ELF-1 (cell line): ENCODE data around the gene ROBO2.

Experiments
- DNase-seq: peaks from one replicate; pipeline ENCODE4 v3.0.0-alpha.2; 2016; ENCODE audit warnings: low read depth, low spot score

ROBO2 gene

DNA sequence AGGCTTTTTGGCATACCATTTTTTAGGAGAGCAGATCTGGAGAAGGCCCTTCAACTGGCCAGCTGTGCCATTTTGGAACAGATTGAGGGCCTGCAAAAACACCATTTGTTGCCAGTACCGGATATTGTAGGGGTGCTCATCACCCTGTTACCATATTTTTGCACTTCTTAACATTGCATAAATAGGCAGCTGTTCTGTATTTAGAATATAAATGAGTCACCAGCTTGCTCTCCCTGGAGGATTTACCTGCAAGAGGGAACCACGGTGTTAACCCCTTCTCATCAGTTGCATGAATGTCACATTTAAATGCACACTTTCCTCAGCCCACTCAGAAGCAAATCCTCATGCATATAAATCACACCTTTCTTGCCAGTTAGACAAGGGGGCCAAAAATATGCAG, 435.6 kb downstream of the ROBO2 start:
- DNase-seq = no peak

DNA sequence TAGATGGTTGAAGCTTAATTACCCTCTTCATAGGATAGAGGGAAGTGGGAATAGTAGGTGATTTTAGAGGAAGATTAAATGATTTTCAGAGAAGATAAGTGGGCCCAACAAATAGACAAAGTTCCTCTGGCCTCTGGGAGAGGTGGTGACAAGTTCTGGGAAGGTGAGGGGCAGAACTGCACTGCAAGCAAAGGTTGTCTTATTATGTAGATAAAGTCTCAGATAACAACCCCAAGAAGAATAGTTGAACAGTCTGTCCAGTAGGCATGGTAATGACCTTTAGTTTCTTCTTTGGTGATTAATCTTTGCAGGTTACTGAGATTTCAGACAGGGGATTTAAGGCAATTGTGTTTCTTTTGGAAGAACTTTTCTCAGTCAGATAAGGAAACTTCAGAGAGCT, 439.1 kb downstream of the ROBO2 start:
- DNase-seq = no peak

DNA sequence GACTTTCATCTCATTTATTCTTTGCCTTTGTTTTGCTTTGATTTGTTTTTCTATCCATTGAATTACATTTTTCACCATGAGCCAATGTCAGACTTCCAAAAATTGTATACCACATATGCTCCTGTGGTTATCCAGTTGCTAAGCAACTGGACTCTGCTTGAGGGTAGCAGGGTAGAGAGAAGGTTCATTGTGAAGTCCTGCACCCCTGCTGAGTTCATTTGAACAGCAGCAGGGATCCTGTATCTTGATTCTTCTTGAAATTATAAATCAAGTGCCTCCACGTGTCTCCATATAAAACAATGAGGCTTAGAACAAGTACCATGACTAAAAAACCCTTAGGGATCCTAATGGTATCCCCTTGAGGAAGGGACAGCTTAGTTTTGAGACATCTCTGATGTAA, 449.3 kb downstream of the ROBO2 start:
- no peak for DNase-seq

DNA sequence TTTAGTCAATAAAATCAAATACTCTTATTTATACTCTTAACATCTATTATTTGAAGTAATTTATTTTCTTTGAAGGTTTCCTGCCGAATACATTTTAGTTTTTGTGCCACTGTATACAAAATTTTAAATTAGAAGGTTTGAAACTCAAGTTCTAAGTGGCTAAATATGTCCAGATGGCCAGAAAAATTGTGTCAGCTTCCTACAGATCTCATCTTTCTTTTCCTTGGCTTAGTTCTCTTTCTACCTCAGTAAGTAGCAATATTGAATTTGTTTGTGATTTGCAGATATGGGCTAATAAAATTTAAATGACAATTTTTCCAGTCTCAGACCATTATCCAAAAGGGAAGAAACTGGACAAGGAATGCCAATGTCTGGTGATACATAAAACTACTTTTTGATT, 452.1 kb downstream of the ROBO2 start:
- DNase-seq = no peak

DNA sequence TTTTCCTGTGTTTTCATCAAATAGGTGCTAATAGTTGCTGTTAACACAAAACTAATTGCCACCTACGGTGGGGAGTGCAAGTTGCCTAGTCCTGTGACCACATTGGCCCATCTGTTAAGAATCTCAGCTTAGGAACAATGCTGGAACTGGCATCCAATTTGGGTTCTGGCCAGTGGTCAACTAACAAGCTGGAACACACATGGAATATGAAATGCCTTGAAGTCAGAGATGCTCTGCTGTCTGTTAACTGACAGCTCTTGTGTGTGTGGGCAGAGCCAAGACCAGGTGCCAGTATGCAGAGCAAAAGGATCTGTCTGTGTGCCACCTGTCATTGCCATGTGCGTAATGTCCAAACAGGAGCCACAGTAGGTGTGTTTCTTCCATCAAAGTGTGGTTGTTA, 460.8 kb downstream of the ROBO2 start:
- no peak for DNase-seq

- DNase-seq = no peak
These were observed 466.5 kb downstream of the ROBO2 start for GRCh38 chr3:77506384-77506783.

GRCh38 chr3:77513542-77513941, 473.6 kb downstream of the ROBO2 start:
- DNase-seq = no peak

- DNase-seq = no peak
These were observed 474.9 kb downstream of the ROBO2 start for GRCh38 chr3:77514766-77515165.

DNA sequence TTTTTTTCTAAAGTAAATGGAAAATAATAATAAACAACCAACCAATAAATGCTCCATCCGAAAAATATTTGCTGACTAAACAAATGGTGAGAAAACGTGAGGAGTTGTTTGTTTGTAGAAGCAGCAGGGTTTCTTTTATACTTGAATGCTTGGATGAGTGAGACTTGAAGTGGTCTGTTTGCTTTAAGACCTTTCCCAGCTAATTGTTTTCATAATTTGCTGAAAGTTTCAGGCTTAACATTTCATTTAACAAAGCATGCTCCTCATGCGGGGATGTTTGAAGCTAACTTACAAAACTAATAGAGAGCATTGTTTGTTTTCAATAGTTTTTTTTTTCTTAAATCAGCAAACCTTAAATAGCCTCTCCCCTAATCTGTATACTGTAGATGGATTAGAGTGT, 484.6 kb downstream of the ROBO2 start:
- no peak for DNase-seq

- DNase-seq = no peak
These were observed 485.2 kb downstream of the ROBO2 start for GRCh38 chr3:77524946-77525682.

DNA sequence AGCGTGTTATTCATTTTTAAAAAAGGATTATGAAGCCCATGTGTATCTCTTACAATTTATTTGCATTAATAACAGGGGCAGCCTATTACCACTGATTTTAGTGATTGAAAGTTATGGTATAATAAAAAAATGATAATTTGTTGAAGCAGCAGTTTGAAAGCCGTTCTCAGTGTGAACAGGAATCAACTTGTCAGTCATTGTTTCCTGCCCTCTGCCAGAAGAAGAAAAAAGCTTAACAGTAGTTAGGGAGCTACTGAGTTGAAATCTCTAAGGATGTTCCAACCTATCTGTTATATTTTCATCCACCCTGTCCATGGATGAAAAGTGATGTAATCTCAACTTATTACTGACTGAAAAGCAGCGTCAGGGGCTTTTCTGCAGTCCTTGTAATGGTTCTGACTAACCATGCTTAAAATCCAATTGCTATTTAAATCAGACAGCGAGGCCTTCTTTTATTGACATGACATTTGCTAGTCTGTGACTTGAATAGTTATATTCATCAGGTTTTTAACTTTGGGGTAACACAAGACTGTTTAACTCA, 486.7 kb downstream of the ROBO2 start:
- DNase-seq = no peak

- DNase-seq = no peak
These were observed 489.6 kb downstream of the ROBO2 start for GRCh38 chr3:77529522-77529921.

- DNase-seq = no peak
These were observed 491.0 kb downstream of the ROBO2 start for GRCh38 chr3:77530870-77531269.

- no peak for DNase-seq
These were observed 495.2 kb downstream of the ROBO2 start for GRCh38 chr3:77535116-77535515.

GRCh38 chr3:77536038-77536775, 496.3 kb downstream of the ROBO2 start:
- DNase-seq = peak; percentile 70

GRCh38 chr3:77539014-77539413, 499.1 kb downstream of the ROBO2 start:
- DNase-seq = peak; percentile 31

DNA sequence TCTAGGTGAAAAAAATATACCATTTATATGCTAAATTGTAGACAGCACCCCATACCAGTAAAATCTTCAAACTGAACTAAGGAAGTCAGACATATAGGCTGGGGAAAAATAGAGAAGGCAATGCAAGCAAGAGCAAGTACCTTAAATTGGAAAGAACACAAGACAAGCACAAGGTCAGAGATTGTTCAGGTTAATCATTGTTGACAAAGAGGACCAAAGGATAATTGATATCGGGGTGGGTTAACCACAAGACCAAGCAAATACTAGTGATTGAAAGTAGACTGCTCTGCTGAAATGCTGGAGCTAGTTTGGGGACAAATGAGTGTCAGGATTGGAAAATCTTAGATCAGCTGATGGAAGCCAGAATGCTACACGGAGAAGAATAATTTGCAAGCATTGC, 499.8 kb downstream of the ROBO2 start:
- DNase-seq = no peak

DNA sequence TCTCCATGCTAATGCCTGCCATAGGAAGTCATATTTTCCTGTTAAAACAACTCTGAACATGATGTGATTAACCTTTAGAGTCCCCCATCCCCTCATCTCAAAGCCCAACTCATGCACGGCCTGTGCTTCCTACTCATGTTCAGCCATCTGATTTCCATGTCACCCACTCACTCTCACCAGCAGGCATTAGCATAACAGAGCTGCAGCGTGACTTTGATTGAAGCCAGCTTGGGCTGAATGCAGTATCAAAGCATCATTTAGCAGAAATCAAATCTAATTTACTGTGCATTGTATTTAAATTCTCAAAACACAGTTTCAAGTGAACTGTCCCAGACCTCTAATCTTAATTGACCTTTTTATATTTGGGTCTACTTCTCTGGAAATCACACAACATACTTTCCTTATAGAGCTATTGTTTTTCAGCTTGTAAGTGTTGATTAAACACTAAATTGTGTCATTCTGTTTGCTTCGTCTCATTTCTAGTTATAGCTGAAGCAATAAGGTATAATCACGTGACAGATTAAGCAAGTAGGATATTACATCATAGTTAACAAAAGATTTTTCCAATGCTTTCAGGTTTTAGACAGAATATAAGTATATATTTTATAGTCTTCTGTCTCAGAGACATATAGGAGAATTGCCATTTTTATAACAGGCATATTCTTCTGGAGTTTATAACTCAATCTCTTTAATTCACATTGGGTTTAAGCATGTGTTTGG, 501.5 kb downstream of the ROBO2 start:
- peak; percentile 2 for DNase-seq

DNA sequence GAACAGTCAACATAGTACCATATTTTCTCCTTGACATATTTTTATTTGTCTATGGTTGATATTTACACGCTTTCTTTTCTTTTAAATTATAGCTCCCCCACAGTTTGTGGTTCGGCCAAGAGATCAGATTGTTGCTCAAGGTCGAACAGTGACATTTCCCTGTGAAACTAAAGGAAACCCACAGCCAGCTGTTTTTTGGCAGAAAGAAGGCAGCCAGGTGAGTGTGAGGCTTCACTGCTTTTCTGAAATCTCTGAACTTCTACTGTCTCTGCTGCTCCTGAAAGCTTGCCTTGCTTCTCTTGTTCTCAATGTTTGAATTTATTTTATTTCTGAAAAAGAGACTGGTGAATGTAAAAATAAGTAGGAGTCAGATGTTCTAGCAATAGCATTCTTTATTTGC, 506.3 kb downstream of the ROBO2 start:
- no peak for DNase-seq

DNA sequence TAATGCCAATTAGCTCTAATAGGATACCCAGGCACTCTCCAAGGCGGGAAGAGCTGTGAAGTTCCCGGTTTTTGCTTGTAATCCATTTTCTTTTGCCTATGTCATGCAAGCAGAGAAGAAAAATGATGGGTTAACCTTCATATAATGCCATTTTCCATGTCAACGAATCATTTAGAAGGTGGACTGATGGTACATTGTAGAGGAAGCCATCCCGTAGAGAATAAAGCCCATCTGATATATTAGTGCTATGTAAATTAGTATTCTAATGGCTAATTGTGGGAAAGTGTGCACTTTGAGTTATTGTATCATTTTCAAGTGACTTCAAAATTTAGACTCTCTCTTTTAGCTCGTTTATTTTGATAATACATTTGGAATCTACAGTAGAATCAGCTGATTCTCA, 509.1 kb downstream of the ROBO2 start:
- DNase-seq = no peak

DNA sequence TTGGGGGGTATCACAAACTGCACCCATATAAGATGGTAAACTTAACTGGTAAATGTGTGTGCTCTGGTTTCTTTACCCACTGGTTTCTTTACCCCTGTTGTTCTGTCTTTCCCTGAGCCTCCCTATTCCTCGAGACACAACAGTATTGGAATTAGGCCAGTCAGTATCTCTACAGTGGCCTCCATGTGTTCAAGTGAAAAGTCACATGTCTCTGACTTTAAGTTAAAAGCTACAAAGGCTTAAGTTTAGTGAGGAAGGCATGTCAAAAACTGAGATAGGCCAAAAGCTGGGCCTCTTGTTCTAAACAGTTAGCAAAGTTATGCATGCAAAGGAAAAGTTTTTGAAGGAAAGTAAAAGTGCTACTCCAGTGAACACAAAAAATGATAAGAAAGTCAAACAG, 513.3 kb downstream of the ROBO2 start:
- no peak for DNase-seq

DNA sequence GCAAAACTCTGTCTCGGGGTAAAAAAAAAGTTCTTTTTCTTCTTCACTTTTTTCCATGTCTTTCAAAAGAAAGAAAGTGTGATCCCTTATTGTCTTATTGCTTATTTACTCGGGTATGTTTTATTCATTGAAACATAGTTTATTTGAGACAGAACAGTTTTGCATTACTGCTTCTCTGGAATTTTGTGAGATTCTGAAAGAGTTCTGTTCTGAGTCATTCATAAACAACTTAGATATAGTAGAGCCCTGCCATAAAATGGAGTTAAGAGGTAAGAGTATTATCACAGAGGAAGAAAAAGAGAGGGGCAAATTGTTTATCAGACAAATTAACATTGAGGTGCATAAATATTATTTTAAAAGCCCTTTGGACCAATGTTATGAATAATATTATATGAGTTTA, 522.2 kb downstream of the ROBO2 start:
- no peak for DNase-seq
